Coronary artery (tissue), 2 donors: ENCODE data around the gene PRR36.

Experiments
- DNase-seq: peaks from one replicate; pipeline ENCODE4 v3.0.0-alpha.2; 2017; ENCODE audit warnings: low spot score
- H3K27ac ChIP-seq, 2 donors: fragments of 200-600 bp; sonication (generic); one replicate each; pipeline ENCODE4 v1.5.1; 2016 to 2019
- H3K4me3 ChIP-seq: fragments of 200-600 bp; sonication (generic); 2 replicates; pipeline ENCODE4 v1.5.1; 2016; ENCODE audit warnings: mild to moderate bottlenecking, moderate library complexity
- TF ChIP-seq, protein P1 (sequence below): fragments of 200-600 bp; sonication (generic); IDR thresholded peaks from one replicate; pipeline ENCODE4 v1.5.1; 2019; ENCODE audit warnings: antibody characterized with exemption

PRR36 gene

GRCh38 chr19:7902796-7903243 is 28.6 kb upstream of the PRR36 start:
- TF ChIP-seq, protein P1, sequence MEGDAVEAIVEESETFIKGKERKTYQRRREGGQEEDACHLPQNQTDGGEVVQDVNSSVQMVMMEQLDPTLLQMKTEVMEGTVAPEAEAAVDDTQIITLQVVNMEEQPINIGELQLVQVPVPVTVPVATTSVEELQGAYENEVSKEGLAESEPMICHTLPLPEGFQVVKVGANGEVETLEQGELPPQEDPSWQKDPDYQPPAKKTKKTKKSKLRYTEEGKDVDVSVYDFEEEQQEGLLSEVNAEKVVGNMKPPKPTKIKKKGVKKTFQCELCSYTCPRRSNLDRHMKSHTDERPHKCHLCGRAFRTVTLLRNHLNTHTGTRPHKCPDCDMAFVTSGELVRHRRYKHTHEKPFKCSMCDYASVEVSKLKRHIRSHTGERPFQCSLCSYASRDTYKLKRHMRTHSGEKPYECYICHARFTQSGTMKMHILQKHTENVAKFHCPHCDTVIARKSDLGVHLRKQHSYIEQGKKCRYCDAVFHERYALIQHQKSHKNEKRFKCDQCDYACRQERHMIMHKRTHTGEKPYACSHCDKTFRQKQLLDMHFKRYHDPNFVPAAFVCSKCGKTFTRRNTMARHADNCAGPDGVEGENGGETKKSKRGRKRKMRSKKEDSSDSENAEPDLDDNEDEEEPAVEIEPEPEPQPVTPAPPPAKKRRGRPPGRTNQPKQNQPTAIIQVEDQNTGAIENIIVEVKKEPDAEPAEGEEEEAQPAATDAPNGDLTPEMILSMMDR, result no peak
- H3K4me3 ChIP-seq, result peak overlapping the region; percentile 70
- H3K27ac ChIP-seq, result peak overlapping the region; percentile 73 to 90
- DNase-seq, result no peak

DNA sequence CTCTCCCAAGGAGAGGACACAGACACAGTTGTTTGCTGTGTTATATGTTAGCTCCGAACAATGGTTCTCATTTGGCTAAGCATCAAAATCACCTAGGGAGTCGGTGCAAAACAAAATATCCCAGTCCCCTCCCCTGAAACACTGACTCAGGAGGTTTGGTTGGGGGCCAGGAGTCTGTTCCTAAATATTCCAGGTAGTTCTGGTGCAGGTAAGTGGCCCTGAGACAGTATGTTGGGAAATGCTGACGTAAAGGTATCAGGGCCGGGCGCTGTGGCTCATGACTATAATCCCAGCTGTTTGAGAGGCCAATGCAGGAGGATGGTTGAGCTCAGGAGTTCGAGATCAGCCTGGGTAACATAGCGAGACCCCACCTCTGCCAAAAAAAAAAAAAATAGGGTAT is 27.1 kb upstream of the PRR36 start:
- H3K27ac ChIP-seq, result no peak overlapping the region
- no peak for DNase-seq
- TF ChIP-seq, protein P1, result no peak
- H3K4me3 ChIP-seq, result no peak overlapping the region

- no peak overlapping the region for H3K4me3 ChIP-seq
- TF ChIP-seq, protein P1, result no peak
- DNase-seq, result no peak
- H3K27ac ChIP-seq, result no peak overlapping the region
Measured at GRCh38 chr19:7900931-7901330, 26.7 kb upstream of the PRR36 start.

DNA sequence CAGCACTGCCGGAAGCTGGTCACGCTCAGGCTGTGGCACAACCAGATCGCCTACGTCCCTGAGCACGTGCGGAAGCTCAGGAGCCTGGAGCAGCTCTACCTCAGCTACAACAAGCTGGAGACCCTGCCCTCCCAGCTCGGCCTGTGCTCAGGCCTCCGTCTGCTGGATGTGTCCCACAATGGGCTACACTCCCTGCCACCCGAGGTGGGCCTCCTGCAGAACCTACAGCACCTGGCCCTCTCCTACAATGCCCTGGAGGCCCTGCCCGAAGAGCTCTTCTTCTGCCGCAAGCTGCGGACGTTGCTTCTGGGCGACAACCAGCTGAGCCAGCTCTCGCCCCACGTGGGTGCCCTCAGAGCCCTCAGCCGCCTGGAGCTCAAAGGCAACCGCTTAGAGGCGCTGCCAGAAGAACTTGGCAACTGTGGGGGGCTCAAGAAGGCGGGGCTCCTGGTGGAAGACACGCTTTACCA is 26.2 kb upstream of the PRR36 start:
- TF ChIP-seq, protein P1, result no peak
- no peak overlapping the region for H3K27ac ChIP-seq
- H3K4me3 ChIP-seq, result no peak overlapping the region
- DNase-seq, result no peak

GRCh38 chr19:7899751-7900378 is 25.7 kb upstream of the PRR36 start:
- DNase-seq, result no peak
- Histone ChIP-seq H3K27ac (no peak overlapping the region), H3K4me3 (no peak overlapping the region)
- TF ChIP-seq, protein P1, result no peak

DNA sequence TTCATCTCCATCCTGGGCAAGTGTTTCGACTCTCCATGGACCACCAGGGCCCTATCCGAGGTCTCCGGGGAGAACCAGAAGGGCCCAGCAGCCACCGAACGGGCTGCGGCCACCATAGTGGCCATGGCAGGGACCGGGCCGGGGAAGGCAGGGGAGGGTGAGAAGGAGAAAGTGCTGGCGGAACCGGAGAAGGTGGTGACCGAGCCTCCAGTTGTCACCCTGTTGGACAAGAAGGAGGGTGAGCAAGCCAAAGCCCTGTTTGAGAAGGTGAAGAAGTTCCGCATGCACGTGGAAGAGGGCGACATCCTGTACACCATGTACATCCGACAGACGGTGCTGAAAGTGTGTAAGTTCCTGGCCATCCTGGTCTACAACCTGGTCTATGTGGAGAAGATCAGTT is 24.8 kb upstream of the PRR36 start:
- Histone ChIP-seq H3K4me3 (no peak overlapping the region), H3K27ac (no peak overlapping the region)
- DNase-seq, result no peak
- TF ChIP-seq, protein P1, result no peak

- DNase-seq, result no peak
- TF ChIP-seq, protein P1, result no peak
- Histone ChIP-seq H3K4me3 (no peak overlapping the region), H3K27ac (no peak overlapping the region)
Measured at GRCh38 chr19:7897292-7897691, 23.1 kb upstream of the PRR36 start.
